K562 (cell line): ENCODE data around the gene ADAM19. TPM values are rescaled to one million over a fixed set of nuclear protein-coding genes. Genes with fewer than 3 reads are reported as not detected.

ENCODE experiments used
- ATAC-seq: fragments of 200-7000 bp; cut with Tn5 transposase; 3 replicates; pipeline ENCODE4 v1.9.1; 2020; ENCODE audit warnings: moderate library complexity
- BruUV-seq: library from RNA; stranded (reverse); fragments of 400-500 nt; replicated peaks from 2 replicates; lab custom pipeline; 2021; lab: Mats Ljungman, UMichigan
- CTCF ChIA-PET: fragments of 300-600 bp; formaldehyde crosslinking; extraction: SDS; loops from one replicate; lab custom pipeline; 2021; ENCODE audit warnings: low intra/inter-chr PET ratio; lab: Yijun Ruan, JAX
- POLR2A ChIA-PET: fragments of 300-600, 350-650 bp; sonication (Branson Sonifier 250); formaldehyde crosslinking; extraction: SDS; loops from one replicate; lab custom pipeline; 2021; ENCODE audit warnings: antibody characterized with exemption, inconsistent platforms; lab: Yijun Ruan, JAX
- DNase-seq, 4 experiments: peaks; one replicate each; pipeline versions ENCODE4 v3.0.0 to v3.0.0-alpha.2; 2011 to 2018; ENCODE audit warnings: low spot score in 3 of 4, mixed read lengths in 3 of 4; ENCODE audit errors: extremely low read depth in 1 of 4
- FAIRE-seq: peaks from 2 replicates; lab custom pipeline; 2011; peaks lifted over from hg19 to GRCh38; lab: Jason Lieb, UNC
- H2AFZ ChIP-seq: 2 replicates; pipeline ENCODE4 v1.6.0; 2011; ENCODE audit warnings: low read depth, low read length, control low read depth, inconsistent platforms
- H3K27ac ChIP-seq: fragments of 200-600 bp; 3 replicates; pipeline ENCODE4 v1.8.0; 2011; ENCODE audit warnings: low read depth, mild to moderate bottlenecking, control low read depth, inconsistent platforms, low read length, moderate library complexity, mixed read lengths; ENCODE audit errors: extremely low read depth
- H3K27me3 ChIP-seq, 2 experiments: fragments of 300-600 bp in 1 of 2; 2 replicates in 1 of 2; 3 replicates in 1 of 2; pipeline versions ENCODE4 v1.6.0 to v1.8.0; 2011; ENCODE audit warnings: inconsistent platforms in 2 of 2, low read length in 2 of 2, mild to moderate bottlenecking in 1 of 2, mixed read lengths in 1 of 2, moderate library complexity in 1 of 2; ENCODE audit not compliant: control insufficient read depth in 2 of 2, insufficient read depth in 2 of 2
- H3K36me3 ChIP-seq: fragments of 300-600 bp; 3 replicates; pipeline ENCODE4 v1.8.0; 2011; ENCODE audit warnings: mild to moderate bottlenecking, low read length, inconsistent platforms; ENCODE audit not compliant: control insufficient read depth, insufficient read depth
- H3K4me1 ChIP-seq, 2 experiments: fragments of 200-600 bp in 1 of 2; replicated peaks in 1 of 2; 2 replicates in 1 of 2; 3 replicates in 1 of 2; pipeline versions ENCODE4 v1.5.1 to v1.8.0; 2011; ENCODE audit warnings: inconsistent platforms in 2 of 2, low read length in 2 of 2, mild to moderate bottlenecking in 1 of 2, mixed read lengths in 1 of 2, moderate library complexity in 1 of 2; ENCODE audit not compliant: control insufficient read depth in 2 of 2, insufficient read depth in 2 of 2
- H3K4me2 ChIP-seq: 2 replicates; pipeline ENCODE4 v1.6.1; 2011; ENCODE audit warnings: low read length, control low read depth, inconsistent platforms, mixed read lengths; ENCODE audit not compliant: insufficient read depth
- H3K4me3 ChIP-seq: fragments of 200-600 bp; sonication (generic), shearing (Covaris generic); 2 replicates; pipeline ENCODE4 v1.5.1; 2016; ENCODE audit warnings: control low read depth, inconsistent platforms
- H3K79me2 ChIP-seq: fragments of 200-600 bp; 3 replicates; pipeline ENCODE4 v1.8.0; 2011; ENCODE audit warnings: low read length, inconsistent platforms; ENCODE audit not compliant: control insufficient read depth, insufficient read depth
- H3K9ac ChIP-seq, 2 experiments: 2 replicates each; pipeline versions ENCODE4 v1.6.0 to v1.6.1; 2011; ENCODE audit warnings: low read depth in 2 of 2, low read length in 2 of 2, control low read depth in 1 of 2, inconsistent platforms in 1 of 2, mild to moderate bottlenecking in 1 of 2, mixed read lengths in 1 of 2; ENCODE audit not compliant: insufficient read depth in 1 of 2
- H3K9me1 ChIP-seq: one replicate; pipeline ENCODE4 v1.6.0; 2011; ENCODE audit warnings: inconsistent platforms, mild to moderate bottlenecking, low read length, moderate library complexity; ENCODE audit not compliant: control insufficient read depth, insufficient read depth
- H3K9me3 ChIP-seq: replicated peaks from 2 replicates; pipeline ENCODE4 v1.5.1; 2011; ENCODE audit warnings: low read depth, low read length, inconsistent platforms; ENCODE audit not compliant: control insufficient read depth, insufficient read depth
- H4K20me1 ChIP-seq: replicated peaks from 2 replicates; pipeline ENCODE4 v1.6.1; 2011; ENCODE audit warnings: low read length, inconsistent platforms, mixed read lengths; ENCODE audit not compliant: control insufficient read depth, insufficient read depth
- ARID2 ChIP-seq: fragments of 450-650 bp; IDR thresholded peaks from 2 replicates; pipeline ENCODE4 v1.6.1; 2017; ENCODE audit warnings: antibody characterized with exemption, mild to moderate bottlenecking
- CREB3 ChIP-seq: fragments of 450-650 bp; conservative IDR thresholded peaks from 2 replicates; pipeline ENCODE4 v1.6.1; 2016; ENCODE audit warnings: missing genetic modification characterization, low read depth, mild to moderate bottlenecking, missing compliant biosample characterization, moderate library complexity
- ELF4 ChIP-seq: fragments of 450-650 bp; formaldehyde crosslinking; IDR thresholded peaks from 2 replicates; pipeline ENCODE4 v1.4.0; 2022; ENCODE audit warnings: missing genetic modification characterization
- GTF2A2 ChIP-seq: IDR thresholded peaks from 2 replicates; pipeline ENCODE4 v1.6.1; 2016; ENCODE audit warnings: mild to moderate bottlenecking, missing genetic modification characterization, missing compliant biosample characterization
- HEY1 ChIP-seq: fragments of 250-450 bp; sonication (Bioruptor Pico); IDR thresholded peaks from 2 replicates; pipeline ENCODE4 v1.5.0; 2020; ENCODE audit warnings: mild to moderate bottlenecking, moderate library complexity, borderline replicate concordance
- IRF9 ChIP-seq: fragments of 450-650 bp; IDR thresholded peaks from 2 replicates; pipeline ENCODE4 v1.6.1; 2016; ENCODE audit warnings: missing biosample characterization, missing genetic modification characterization
- RBBP5 ChIP-seq: fragments of 200-600 bp; sonication (generic); IDR thresholded peaks from 2 replicates; pipeline ENCODE4 v1.6.1; 2012; ENCODE audit warnings: borderline replicate concordance, mild to moderate bottlenecking, low read length, control low read depth, inconsistent platforms; ENCODE audit not compliant: insufficient read depth, poor library complexity, severe bottlenecking
- SMAD2 ChIP-seq: fragments of 150-350 bp; IDR thresholded peaks from 2 replicates; pipeline ENCODE4 v1.6.1; 2014; ENCODE audit warnings: low read depth, mild to moderate bottlenecking, low read length
- TAF7 ChIP-seq: fragments of 450-650 bp; IDR thresholded peaks from 2 replicates; pipeline ENCODE4 v1.6.1; 2016; ENCODE audit warnings: missing genetic modification characterization, missing compliant biosample characterization
- TARDBP ChIP-seq: fragments of 450-650 bp; IDR thresholded peaks from 2 replicates; pipeline ENCODE4 v1.6.1; 2016
- TSHZ1 ChIP-seq: fragments of 250-450 bp; sonication (Bioruptor Pico); IDR thresholded peaks from 2 replicates; pipeline ENCODE4 v1.4.0; 2020; ENCODE audit warnings: mild to moderate bottlenecking, moderate library complexity
- ZNF175 ChIP-seq: fragments of 200-800 bp; sonication (Bioruptor generic); IDR thresholded peaks from 2 replicates; pipeline ENCODE4 v1.6.1; 2016; ENCODE audit warnings: low read depth, mild to moderate bottlenecking, missing genetic modification characterization, missing compliant biosample characterization
- ZNF253 ChIP-seq: fragments of 250-450 bp; sonication (Bioruptor Pico); conservative IDR thresholded peaks from 2 replicates; pipeline ENCODE4 v1.6.1; 2021; ENCODE audit warnings: mild to moderate bottlenecking
- ZNF280B ChIP-seq: fragments of 250-450 bp; sonication (Bioruptor Pico); IDR thresholded peaks from 2 replicates; pipeline ENCODE4 v1.5.1; 2021; ENCODE audit warnings: mild to moderate bottlenecking
- WGBS: fragments of 100-300 bp; shearing (Covaris generic); methylation state at CpG from one replicate; pipeline ENCODE4 v1.1.6; 2016; ENCODE audit warnings: low coverage, mixed read lengths; ENCODE audit not compliant: insufficient coverage; ENCODE audit errors: missing lambda C conversion rate; 5-methylcytosine and 5-hydroxymethylcytosine counted together
- in situ Hi-C: fragments of 300-500 bp; cut with MboI; formaldehyde crosslinking; loops from 4 replicates; pipeline ENCODE4 v1.15.0; 2018; ENCODE audit warnings: inconsistent platforms, mixed read lengths
- intact Hi-C: fragments of 100-400 bp; cut with micrococcal nuclease; formaldehyde crosslinking; loops from 2 replicates; pipeline ENCODE4 v1.14.2; 2022
- polyA plus RNA-seq, 8 experiments: library from polyadenylated mRNA; depleted of rRNA in 4 of 8; stranded (reverse) in 5 of 8; unstranded in 3 of 8; fragments of >200 nt; fragmentation: Nextera tagmentation in 2 of 8; fragmentation: Illumina TruSeq in 1 of 8; extraction: Ambion mirVana in 2 of 8; extraction: Trizol in 1 of 8; gene quantifications; 2 replicates each; pipeline versions ENCODE4 v1.2.1 to v1.2.3, GENCODE V29; 2011 to 2014; ENCODE audit warnings: inconsistent platforms in 1 of 8, missing spikeins in 1 of 8
- total RNA-seq, 7 experiments: library from RNA; depleted of rRNA in 6 of 7; stranded (reverse); fragments of >200 nt in 6 of 7; fragmentation: Illumina TruSeq in 2 of 7; extraction: Trizol in 2 of 7; gene quantifications; 2 replicates each; pipeline versions ENCODE4 v1.2.1 to v1.2.3, GENCODE V29; 2011 to 2021; ENCODE audit warnings: low replicate concordance in 1 of 7

Gene ADAM19
- total and polyA plus RNA-seq, 9 of the 15 experiments (the other 6 are each of a cell fraction or from before 2014, with no cell fraction given): 0.11 to 1.1 (median 0.43) TPM

DNA sequence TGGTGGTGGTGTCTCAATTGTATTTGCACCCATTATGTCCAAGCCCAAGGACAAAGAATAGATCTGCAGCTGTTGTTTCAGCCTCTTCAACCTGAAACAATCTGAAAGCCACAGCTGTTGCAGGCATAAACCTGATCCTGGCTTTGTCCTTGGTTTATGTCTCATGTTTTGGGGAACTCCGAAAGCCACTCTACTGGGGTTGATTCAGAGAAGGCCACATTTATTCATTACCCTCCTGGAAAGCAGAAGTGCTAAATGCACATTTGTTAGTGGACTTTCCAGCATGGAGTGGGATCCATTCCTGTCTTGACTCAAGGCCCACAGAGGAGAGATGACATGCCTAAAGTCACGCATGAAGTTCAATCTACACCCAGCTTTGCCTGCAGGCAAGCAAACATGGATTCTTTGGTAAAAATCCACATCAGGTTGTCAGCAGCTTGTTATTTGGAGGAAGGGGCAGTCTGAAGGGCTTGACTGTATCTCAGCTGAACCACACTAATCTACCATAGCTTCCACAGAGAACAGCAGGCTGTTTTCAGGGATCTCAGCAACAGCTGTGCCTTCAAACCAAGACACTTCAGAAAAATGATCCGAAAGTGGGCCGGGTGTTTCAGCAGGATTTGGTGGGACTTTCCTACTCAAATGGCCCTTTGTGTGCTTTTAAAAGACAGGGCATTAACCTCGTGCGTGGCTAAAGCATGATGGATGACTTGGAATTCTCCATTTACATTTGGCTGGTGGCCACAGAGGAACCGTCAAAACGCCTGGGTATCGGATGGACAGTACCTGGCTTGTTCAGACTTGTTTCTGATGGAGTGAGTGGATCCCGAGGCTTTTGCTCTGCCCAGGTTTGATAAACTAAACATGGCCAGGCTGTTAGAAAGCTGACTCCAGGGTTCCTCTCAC is 36.2 kb upstream of the ADAM19 start:
- in situ Hi-C loops: no loop called here
- peaks cover 11 to 32% of the 10 kb centered on the region in 2 experiments; a peak in 4 of 5 replicates for H3K4me1 ChIP-seq
- no peak overlapping the region for H3K4me3 ChIP-seq
- no peaks in the 10 kb centered on the region for H3K36me3 ChIP-seq
- peak overlapping the region; percentile 31 for H3K27ac ChIP-seq
- peak overlapping the region; percentile 86 for H2AFZ ChIP-seq
- BruUV-seq: no TSS peak
- 51% methylated on average over 8 of the region's 10 CpGs for WGBS
- 0 out of 2 replicates have a peak, but pooled peaks cover 2% of the 10 kb centered on the region for H3K9me3 ChIP-seq
- H3K27me3 ChIP-seq: no peaks in the 10 kb centered on the region; a peak in 1 of 5 replicates
- ATAC-seq: peak; percentile 20
- peak overlapping the region; percentile 16; the same call in 1 of the 2 replicates for H3K4me2 ChIP-seq
- no peaks in the 10 kb centered on the region for H3K9me1 ChIP-seq
- no peaks in the 10 kb centered on the region for H3K79me2 ChIP-seq
- no peak for FAIRE-seq
- CTCF ChIA-PET: no interaction called here
- no peaks in the 10 kb centered on the region for H4K20me1 ChIP-seq
- DNase-seq: peak in 1 of 4 experiments; percentile 17
- intact Hi-C loops: no loop called here
- POLR2A ChIA-PET: interaction anchor here (1.0 kb wide), 1 partner anchor 12 kb away, joined by 4 read pairs; no protein-coding TSS in a partner anchor
- H3K9ac ChIP-seq: no peak overlapping the region; a peak in 1 of 4 replicates
- TF ChIP-seq TAF7 (tag) (no peak), CREB3 (tag) (peak; percentile 15), SMAD2 (no peak), TARDBP (no peak), ZNF280B (no peak), RBBP5 (peak; percentile 28), ZNF175 (no peak), ZNF253 (no peak), IRF9 (tag) (no peak), ARID2 (no peak), HEY1 (CRISPR knock-in tag) (no peak), TSHZ1 (CRISPR knock-in tag) (no peak), ELF4 (no peak), GTF2A2 (tag) (0 out of 2 replicates have a peak, but pooled peaks have one; percentile 35)
